C4-2B (cell line): ENCODE data around the gene UBE2D4.
"Not testable (repeated sequence)": the region's sequence is repeated elsewhere in the genome, so short reads cannot be mapped to it uniquely, and the experiment has no call there.

Experiments
- ZFX ChIP-seq: fragments of 450-650 bp; IDR thresholded peaks from 2 replicates; pipeline ENCODE4 v1.6.1; 2017
- TF ChIP-seq, protein P1 (sequence below): fragments of 450-650 bp; conservative IDR thresholded peaks from 2 replicates; pipeline ENCODE4 v1.5.1; 2017; ENCODE audit warnings: mild to moderate bottlenecking

DNA sequence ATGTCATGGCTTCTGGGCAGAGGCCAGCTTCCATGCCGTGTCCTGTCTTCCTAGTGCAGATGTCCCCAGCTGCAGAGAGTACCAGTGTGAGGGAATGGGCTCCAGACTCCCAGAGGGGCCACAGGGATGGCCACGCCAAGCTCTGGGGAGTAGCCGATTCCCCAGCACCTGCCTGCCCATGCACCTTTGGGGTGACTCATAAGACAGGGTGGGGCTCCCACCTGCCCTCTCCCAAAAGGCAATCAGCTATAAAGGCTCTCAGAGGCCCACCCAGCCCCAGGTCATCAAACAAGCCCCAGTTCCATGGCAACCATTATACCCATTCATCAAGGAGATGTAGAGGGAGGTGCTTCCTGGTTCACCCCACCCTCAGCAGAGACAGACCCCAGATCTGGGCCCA, 71.3 kb downstream of the UBE2D4 start, which contains the start of gene SPDYE1:
- TF ChIP-seq, protein P1, sequence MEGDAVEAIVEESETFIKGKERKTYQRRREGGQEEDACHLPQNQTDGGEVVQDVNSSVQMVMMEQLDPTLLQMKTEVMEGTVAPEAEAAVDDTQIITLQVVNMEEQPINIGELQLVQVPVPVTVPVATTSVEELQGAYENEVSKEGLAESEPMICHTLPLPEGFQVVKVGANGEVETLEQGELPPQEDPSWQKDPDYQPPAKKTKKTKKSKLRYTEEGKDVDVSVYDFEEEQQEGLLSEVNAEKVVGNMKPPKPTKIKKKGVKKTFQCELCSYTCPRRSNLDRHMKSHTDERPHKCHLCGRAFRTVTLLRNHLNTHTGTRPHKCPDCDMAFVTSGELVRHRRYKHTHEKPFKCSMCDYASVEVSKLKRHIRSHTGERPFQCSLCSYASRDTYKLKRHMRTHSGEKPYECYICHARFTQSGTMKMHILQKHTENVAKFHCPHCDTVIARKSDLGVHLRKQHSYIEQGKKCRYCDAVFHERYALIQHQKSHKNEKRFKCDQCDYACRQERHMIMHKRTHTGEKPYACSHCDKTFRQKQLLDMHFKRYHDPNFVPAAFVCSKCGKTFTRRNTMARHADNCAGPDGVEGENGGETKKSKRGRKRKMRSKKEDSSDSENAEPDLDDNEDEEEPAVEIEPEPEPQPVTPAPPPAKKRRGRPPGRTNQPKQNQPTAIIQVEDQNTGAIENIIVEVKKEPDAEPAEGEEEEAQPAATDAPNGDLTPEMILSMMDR: not testable (repeated sequence)
- not testable (repeated sequence) for TF ChIP-seq ZFX
